GM19193 (cell line): ENCODE results near the gene SPOP.

Experiments used
- POLR2A ChIP-seq: IDR thresholded peaks from 4 replicates; pipeline ENCODE4 v1.6.1; 2011; ENCODE audit not compliant: insufficient read depth, insufficient read length; ENCODE audit errors: extremely low read depth

The SPOP gene

GRCh38 chr17:49677134-49677932 is 564 bp downstream of the SPOP start:
- peak; percentile 47 for TF ChIP-seq POLR2A

- no peak for TF ChIP-seq POLR2A
Measured at GRCh38 chr17:49676276-49676868, 1.5 kb downstream of the SPOP start.

- no peak for TF ChIP-seq POLR2A
Measured at GRCh38 chr17:49674507-49674906, 3.4 kb downstream of the SPOP start.

- TF ChIP-seq POLR2A, result no peak
Measured at GRCh38 chr17:49670641-49671040, 7.3 kb downstream of the SPOP start.

GRCh38 chr17:49670002-49670401 is 7.9 kb downstream of the SPOP start:
- no peak for TF ChIP-seq POLR2A

- no peak for TF ChIP-seq POLR2A
Measured at GRCh38 chr17:49667854-49668253, 10.0 kb downstream of the SPOP start.

GRCh38 chr17:49664706-49665211 is 13.1 kb downstream of the SPOP start:
- TF ChIP-seq POLR2A, result no peak

GRCh38 chr17:49659661-49660382 is 18.1 kb downstream of the SPOP start:
- TF ChIP-seq POLR2A, result no peak

GRCh38 chr17:49656247-49656646 is 21.6 kb downstream of the SPOP start:
- TF ChIP-seq POLR2A, result no peak

- no peak for TF ChIP-seq POLR2A
Measured at GRCh38 chr17:49647256-49647585, 30.7 kb downstream of the SPOP start.

- no peak for TF ChIP-seq POLR2A
Measured at GRCh38 chr17:49646391-49647255, 31.3 kb downstream of the SPOP start.

GRCh38 chr17:49645654-49646053 is 32.2 kb downstream of the SPOP start:
- no peak for TF ChIP-seq POLR2A

GRCh38 chr17:49640556-49640955 is 37.3 kb downstream of the SPOP start:
- TF ChIP-seq POLR2A, result no peak

GRCh38 chr17:49638818-49639217 is 39.1 kb downstream of the SPOP start:
- no peak for TF ChIP-seq POLR2A

GRCh38 chr17:49637739-49638138 is 40.2 kb downstream of the SPOP start:
- no peak for TF ChIP-seq POLR2A
